Cardiac septum (tissue), 1 donor: Measurements from ENCODE around the gene GOLGA3. TPM values are rescaled to one million over a fixed set of nuclear protein-coding genes. Genes with fewer than 3 reads are reported as not detected.

Source experiments
- DNase-seq: peaks from one replicate; pipeline ENCODE4 v3.0.0-alpha.2; 2020; ENCODE audit warnings: low spot score
- intact Hi-C: fragments of 100-400 bp; cut with DNase I; formaldehyde crosslinking; loops from one replicate; pipeline ENCODE4 v1.14.0; 2022
- total RNA-seq: library from RNA; stranded (reverse); fragmentation: NEBNext Ultra II Directional; extraction: Animal tissue kit (Norgen Biotek cat#: 25700); gene quantifications from one replicate; pipeline ENCODE4 v1.2.1, GENCODE V29; 2021
- donor health status: DM: no; HTN: no; CAD: no.

Gene GOLGA3
- total RNA-seq, 1 donor from 2014 or later: 50.1 TPM

- intact Hi-C loops: no loop called here
- no peak for DNase-seq
Observed at GRCh38 chr12:132736913-132737312, 91.8 kb downstream of the GOLGA3 start.

DNA sequence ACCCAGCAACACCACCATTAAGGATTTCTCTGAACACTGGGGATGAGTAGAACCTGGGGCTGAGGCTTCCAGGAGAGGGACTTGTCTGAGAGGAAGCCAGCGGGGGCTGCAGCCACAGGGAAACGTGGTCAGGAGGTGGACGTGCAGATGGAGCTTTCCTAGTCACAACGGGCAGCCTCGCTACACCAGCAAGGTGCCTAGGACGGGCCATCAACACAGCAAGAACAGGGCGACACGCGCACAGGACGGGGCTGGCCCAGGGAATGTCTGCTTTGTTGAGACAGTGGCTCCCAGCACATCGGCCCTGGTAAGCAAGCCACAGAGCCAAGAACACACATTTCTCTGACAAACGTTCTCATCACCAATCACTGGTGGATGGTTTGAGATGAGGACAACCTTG is 92.3 kb downstream of the GOLGA3 start:
- intact Hi-C loops: no loop called here
- no peak for DNase-seq

DNA sequence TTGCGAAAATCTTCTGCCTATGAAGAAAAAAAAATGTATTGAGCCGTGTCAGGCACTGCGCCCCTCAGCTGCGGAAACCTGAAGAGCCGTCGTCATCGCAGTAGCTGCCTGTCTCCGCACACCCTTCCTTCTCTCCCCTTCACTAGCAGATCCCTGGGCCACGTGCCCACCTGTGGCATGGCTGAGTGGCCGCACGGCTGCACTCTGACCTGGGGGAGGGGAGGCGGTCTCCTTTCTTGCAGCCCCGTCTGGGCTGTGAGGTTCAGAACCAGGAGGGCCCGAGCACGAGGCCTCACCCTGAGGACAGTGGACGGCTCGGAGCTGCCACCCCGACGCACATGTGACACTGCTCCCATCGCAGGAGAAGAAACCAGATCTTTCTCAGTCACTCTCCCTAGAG is 93.2 kb downstream of the GOLGA3 start:
- intact Hi-C loops: no loop called here
- DNase-seq: no peak

DNA sequence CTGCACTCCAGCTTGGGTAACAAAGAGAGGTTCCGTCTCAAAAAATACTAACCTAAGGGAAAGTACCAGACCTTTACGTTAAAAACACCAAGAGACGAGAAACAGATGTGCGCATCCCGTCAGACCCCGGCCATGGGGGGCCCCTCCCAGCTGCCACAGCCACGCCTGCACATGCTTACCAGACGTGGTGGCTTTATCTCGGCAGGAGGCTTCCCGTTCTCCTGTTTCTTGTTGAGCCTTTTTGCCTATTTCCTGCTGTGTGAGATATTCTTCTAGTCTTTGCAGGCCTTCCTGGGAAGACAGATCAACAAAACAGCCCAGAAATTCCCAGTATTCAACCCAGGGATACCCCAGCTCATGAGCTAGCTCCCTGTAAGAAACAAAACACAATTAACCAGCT is 94.5 kb downstream of the GOLGA3 start:
- DNase-seq: no peak
- intact Hi-C loops: no loop called here

DNA sequence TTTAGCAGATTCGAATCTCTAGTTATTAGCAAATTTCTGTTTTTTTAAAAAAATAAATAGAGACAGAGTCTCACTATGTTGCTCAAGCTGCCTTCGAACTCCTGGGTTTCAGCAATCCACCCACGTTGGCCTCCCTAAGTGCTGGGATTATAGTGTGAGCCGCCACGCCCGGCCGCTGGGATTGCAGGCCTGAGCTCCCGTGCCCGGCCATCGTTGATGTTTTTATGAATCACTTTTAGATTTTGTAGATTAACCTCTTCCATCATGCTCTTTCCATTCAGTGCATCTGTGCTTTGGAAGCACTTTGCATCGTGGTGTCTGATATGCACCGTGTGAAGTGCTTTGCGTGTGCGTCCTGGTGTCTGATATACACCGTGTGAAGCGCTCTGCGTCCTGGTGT is 97.1 kb downstream of the GOLGA3 start:
- DNase-seq: no peak
- intact Hi-C loops: no loop called here

DNA sequence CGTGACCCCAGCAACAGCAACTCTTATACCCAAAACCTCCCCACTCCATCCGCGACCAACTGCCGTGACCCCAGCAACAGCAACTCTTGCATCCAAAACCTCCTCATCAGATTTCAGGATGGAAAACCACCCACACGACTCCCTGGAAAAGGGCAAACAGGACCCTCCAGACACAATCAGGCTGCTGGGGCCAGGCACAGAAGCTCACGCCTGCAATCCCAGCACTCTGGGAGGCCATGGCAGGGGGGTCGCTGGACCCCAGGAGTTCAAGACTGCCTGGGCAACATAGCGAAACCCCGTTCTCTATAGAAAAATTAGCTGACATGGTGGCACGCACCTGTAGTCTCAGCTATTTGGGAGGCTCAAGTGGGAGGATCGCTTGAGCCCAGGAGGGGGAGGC is 98.3 kb downstream of the GOLGA3 start:
- no peak for DNase-seq
- intact Hi-C loops: no loop called here

GRCh38 chr12:132729541-132730320 is 98.9 kb downstream of the GOLGA3 start:
- no peak for DNase-seq
- intact Hi-C loops: no loop called here

GRCh38 chr12:132728502-132728901 is 100.2 kb downstream of the GOLGA3 start:
- DNase-seq: no peak
- intact Hi-C loops: no loop called here

- intact Hi-C loops: no loop called here
- no peak for DNase-seq
Observed at GRCh38 chr12:132727091-132727794, 101.4 kb downstream of the GOLGA3 start.

DNA sequence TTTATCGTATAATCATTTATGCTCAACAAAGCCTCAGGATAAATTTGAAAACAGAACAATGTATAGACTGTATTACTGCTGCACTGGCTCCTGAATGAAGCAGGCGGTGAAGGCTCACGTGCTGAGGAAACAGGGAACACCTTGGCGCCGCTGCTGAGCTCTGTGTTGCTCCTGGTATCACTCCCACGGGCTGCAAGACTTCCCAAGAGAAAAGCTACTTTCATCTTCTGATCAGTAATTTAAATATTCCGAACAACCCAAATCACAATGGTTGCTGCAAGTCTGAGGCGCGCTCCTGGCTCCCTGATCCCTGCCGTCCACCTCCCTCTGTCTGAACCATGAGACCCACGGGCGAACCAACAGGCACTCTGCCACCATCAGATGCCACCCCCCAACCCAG is 102.3 kb downstream of the GOLGA3 start:
- DNase-seq: no peak
- intact Hi-C loops: no loop called here

- DNase-seq: no peak
- intact Hi-C loops: no loop called here
Observed at GRCh38 chr12:132724506-132725241, 104.0 kb downstream of the GOLGA3 start.

DNA sequence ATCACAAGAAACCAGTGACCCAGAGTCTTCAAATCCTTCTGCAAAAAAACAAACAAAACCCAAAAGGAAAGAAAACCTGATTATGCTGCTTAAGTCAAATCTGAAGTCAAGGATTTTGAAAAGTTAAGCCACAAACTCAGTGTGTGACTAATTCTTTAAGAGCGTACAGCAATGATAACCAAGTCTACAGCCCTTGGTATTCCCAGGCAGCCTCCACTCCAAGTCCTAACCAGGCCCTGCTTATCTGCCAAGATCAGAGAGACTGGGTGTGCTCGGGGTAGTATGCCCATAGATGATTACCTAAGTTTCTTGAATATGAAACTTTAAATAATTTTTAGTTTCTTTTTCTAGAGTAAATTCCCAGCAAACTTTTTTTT is 104.9 kb downstream of the GOLGA3 start:
- intact Hi-C loops: no loop called here

GRCh38 chr12:132723015-132723763 is 105.5 kb downstream of the GOLGA3 start:
- intact Hi-C loops: no loop called here
- no peak for DNase-seq

More for the DNA sequence above, 104.9 kb downstream of the GOLGA3 start:
- DNase-seq: no peak

DNA sequence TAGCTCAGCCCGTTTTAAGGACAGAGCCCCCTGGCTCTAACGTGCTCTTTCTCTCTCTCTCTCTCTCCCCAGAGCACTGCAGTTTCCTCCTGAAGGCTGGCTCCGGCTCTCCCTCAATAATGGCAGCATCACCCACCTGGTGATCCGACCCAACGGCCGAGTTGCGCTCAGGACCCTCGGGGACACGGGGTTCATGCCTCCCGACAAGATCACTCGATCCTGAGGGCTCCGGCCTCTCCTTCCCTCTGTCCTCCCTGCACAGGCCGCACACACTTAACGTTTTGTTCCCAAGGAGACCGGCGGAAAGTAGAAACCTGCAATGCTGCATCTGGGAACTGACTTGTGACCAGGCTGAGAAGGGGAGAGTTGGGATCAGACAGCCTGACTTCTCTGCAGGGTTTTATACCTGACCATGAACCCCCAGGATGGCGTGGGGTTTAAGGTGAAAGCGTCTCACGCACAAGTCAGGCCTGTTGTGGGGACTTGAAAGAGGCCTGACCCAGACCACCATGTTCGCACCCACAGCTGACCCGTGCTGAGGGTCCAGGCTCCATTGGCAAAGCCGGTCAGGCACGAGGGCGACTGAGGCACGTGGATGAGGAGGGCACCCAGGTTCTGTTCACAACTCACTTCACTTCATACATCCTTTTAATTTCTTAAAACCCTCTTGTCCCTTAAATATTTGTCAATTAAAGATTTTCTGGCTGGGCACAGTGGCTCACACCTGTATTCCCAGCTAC is 107.9 kb downstream of the GOLGA3 start:
- no peak for DNase-seq
- intact Hi-C loops: no loop called here

DNA sequence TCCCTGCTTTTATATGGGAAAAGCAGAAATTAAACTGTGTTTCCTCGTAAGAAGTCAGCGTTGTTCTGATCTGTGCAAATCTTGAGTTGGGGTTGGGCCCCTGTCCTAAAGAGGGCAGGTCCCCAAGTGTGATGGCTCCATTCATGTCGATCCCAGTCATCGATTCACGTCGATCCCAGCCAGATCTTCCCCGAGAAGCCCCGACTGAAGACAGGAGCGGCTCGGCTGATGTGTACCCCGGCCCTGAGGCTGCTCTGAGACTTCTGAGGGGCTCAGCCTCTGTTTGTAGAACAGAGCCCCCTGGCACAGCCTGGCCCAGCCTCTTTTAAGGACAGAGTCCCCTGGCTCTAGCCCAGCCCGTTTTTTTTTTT is 108.7 kb downstream of the GOLGA3 start:
- DNase-seq: no peak
- intact Hi-C loops: no loop called here

GRCh38 chr12:132719141-132719953 is 109.3 kb downstream of the GOLGA3 start:
- DNase-seq: no peak
- intact Hi-C loops: no loop called here
